ENCODE results near the gene TTLL13.

GRCh38 chr15:90233387-90234095 is 15.8 kb upstream of the TTLL13 start, which contains the start of gene CIB1:
- TF ChIP-seq POLR2A (IDR thresholded peaks at IDR 0.05; ENCODE audit: low read length) (peak; percentile 62), GATA1 (IDR thresholded peaks at IDR 0.05; ENCODE audit: low read depth, low read length) (no peak)

Data from erythroblast (primary cell).